Mesenchymal stem cell (in vitro differentiated cells and primary cell): ENCODE measurements around the gene EEF1AKMT3.
A peak's percentile ranks its signal among the peaks of the same experiment; 100 is the strongest.

Source experiments
- DNase-seq: peaks from one replicate; pipeline ENCODE4 v3.0.0-alpha.2; 2013
- H2AFZ ChIP-seq: one replicate; pipeline ENCODE4 v1.6.1; 2013; ENCODE audit warnings: low read depth, mild to moderate bottlenecking, control low read depth, inconsistent platforms, low read length, moderate library complexity
- H2AK5ac ChIP-seq: 2 replicates; pipeline ENCODE4 v1.6.1; 2013; ENCODE audit warnings: low read length, moderate library complexity, mild to moderate bottlenecking, inconsistent platforms; ENCODE audit not compliant: severe bottlenecking
- H2BK120ac ChIP-seq: one replicate; pipeline ENCODE4 v1.6.1; 2013; ENCODE audit warnings: low read depth, mild to moderate bottlenecking, inconsistent platforms, low read length, moderate library complexity
- H2BK12ac ChIP-seq, 2 experiments: one replicate each; pipeline ENCODE4 v1.6.1; 2013; ENCODE audit warnings: inconsistent platforms in 2 of 2, low read length in 2 of 2, mild to moderate bottlenecking in 2 of 2, moderate library complexity in 2 of 2, control low read depth in 1 of 2
- H2BK15ac ChIP-seq: one replicate; pipeline ENCODE4 v1.6.1; 2013; ENCODE audit warnings: mild to moderate bottlenecking, low read depth, inconsistent platforms; ENCODE audit not compliant: poor library complexity, severe bottlenecking
- H2BK5ac ChIP-seq: 2 replicates; pipeline ENCODE4 v1.6.1; 2013; ENCODE audit warnings: low read depth, mild to moderate bottlenecking, low read length, control low read depth, inconsistent platforms; ENCODE audit not compliant: poor library complexity, severe bottlenecking
- H3K14ac ChIP-seq, 2 experiments: one replicate each; pipeline ENCODE4 v1.6.1; 2013; ENCODE audit warnings: inconsistent platforms in 2 of 2, low read length in 2 of 2, control low read depth in 1 of 2, mild to moderate bottlenecking in 1 of 2, moderate library complexity in 1 of 2
- H3K18ac ChIP-seq, 2 experiments: one replicate each; pipeline ENCODE4 v1.6.1; 2013; ENCODE audit warnings: inconsistent platforms in 2 of 2, low read length in 2 of 2, control low read depth in 1 of 2, low read depth in 1 of 2, mild to moderate bottlenecking in 1 of 2
- H3K23ac ChIP-seq, 2 experiments: one replicate each; pipeline ENCODE4 v1.6.1; 2013; ENCODE audit warnings: inconsistent platforms in 2 of 2, low read length in 2 of 2, mild to moderate bottlenecking in 2 of 2, moderate library complexity in 2 of 2, control low read depth in 1 of 2
- H3K27ac ChIP-seq: 2 replicates; pipeline ENCODE4 v1.5.1; 2013; ENCODE audit warnings: mild to moderate bottlenecking, moderate library complexity, low read length, control low read depth, inconsistent platforms; ENCODE audit not compliant: poor library complexity, severe bottlenecking
- H3K27me3 ChIP-seq, 2 experiments: 2 replicates each; pipeline versions ENCODE4 v1.6.1 to v1.7.0; 2013; ENCODE audit warnings: low read length in 2 of 2, mild to moderate bottlenecking in 2 of 2, moderate library complexity in 2 of 2, control low read depth in 1 of 2, inconsistent platforms in 1 of 2; ENCODE audit not compliant: control insufficient read depth in 1 of 2, insufficient read depth in 1 of 2
- H3K36me3 ChIP-seq, 2 experiments: 2 replicates each; pipeline versions ENCODE4 v1.6.1 to v1.7.0; 2013; ENCODE audit warnings: low read length in 2 of 2, control low read depth in 1 of 2, inconsistent platforms in 1 of 2, low read depth in 1 of 2, mild to moderate bottlenecking in 1 of 2; ENCODE audit not compliant: insufficient read depth in 2 of 2, control insufficient read depth in 1 of 2
- H3K4ac ChIP-seq, 2 experiments: one replicate each; pipeline ENCODE4 v1.6.1; 2013; ENCODE audit warnings: inconsistent platforms in 2 of 2, low read length in 2 of 2, mild to moderate bottlenecking in 2 of 2, moderate library complexity in 2 of 2, control low read depth in 1 of 2, low read depth in 1 of 2
- H3K4me1 ChIP-seq: 2 replicates; pipeline ENCODE4 v1.6.1; 2013; ENCODE audit warnings: low read depth, low read length, control low read depth; ENCODE audit not compliant: control insufficient read depth, insufficient read depth
- H3K4me2 ChIP-seq: 2 replicates; pipeline ENCODE4 v1.6.1; 2013; ENCODE audit warnings: low read length, mild to moderate bottlenecking, inconsistent platforms; ENCODE audit not compliant: poor library complexity, severe bottlenecking
- H3K4me3 ChIP-seq, 2 experiments: 2 replicates each; pipeline versions ENCODE4 v1.5.1 to v1.7.0; 2013; ENCODE audit warnings: low read length in 2 of 2, mild to moderate bottlenecking in 2 of 2, control low read depth in 1 of 2, low read depth in 1 of 2; ENCODE audit not compliant: insufficient read depth in 1 of 2
- H3K79me1 ChIP-seq: replicated peaks from 2 replicates; pipeline ENCODE4 v1.6.1; 2013; ENCODE audit warnings: mild to moderate bottlenecking, control low read depth, low read length, inconsistent platforms; ENCODE audit not compliant: poor library complexity, severe bottlenecking
- H3K9ac ChIP-seq: 2 replicates; pipeline ENCODE4 v1.7.0; 2013; ENCODE audit warnings: mild to moderate bottlenecking, low read length, moderate library complexity
- H3K9me3 ChIP-seq: 2 replicates; pipeline ENCODE4 v1.7.0; 2013; ENCODE audit warnings: mild to moderate bottlenecking, low read length; ENCODE audit not compliant: control insufficient read depth
- H4K8ac ChIP-seq: one replicate; pipeline ENCODE4 v1.6.1; 2013; ENCODE audit warnings: inconsistent platforms, mild to moderate bottlenecking, low read length, moderate library complexity
- H4K91ac ChIP-seq: one replicate; pipeline ENCODE4 v1.6.1; 2013; ENCODE audit warnings: mild to moderate bottlenecking, low read length, inconsistent platforms
- WGBS: methylation state at CpG from one replicate; pipeline ENCODE4 v1.1.7; 2013; ENCODE audit warnings: mixed read lengths; 5-methylcytosine and 5-hydroxymethylcytosine counted together

Gene EEF1AKMT3

DNA sequence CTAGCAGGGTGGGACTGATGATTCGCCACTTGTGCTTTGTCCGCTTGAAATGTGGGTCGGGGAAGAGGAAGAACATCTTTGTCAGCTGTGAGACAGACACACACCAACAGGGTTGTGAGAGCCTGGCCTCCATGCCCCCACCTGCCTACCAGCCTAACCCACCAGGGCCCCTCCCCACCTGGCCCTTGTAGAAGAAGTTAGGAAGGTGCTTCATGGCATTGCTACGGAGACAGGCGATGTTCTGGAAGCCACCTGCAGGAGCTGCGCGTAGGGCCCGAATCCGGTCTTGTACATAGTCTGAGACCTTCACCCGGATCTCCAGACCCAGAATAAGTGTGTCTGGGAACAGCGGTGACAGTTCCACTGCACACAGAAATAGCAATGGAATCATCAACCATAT, 2.8 kb upstream of the EEF1AKMT3 start:
- no peak overlapping the region for H4K8ac ChIP-seq
- 99% methylated on average over 11 of the region's 11 CpGs for WGBS
- H3K4me2 ChIP-seq: no peak overlapping the region
- no peak overlapping the region for H3K18ac ChIP-seq
- H2BK15ac ChIP-seq: no peak overlapping the region
- no peaks in the 10 kb centered on the region for H3K9me3 ChIP-seq
- H2AK5ac ChIP-seq: no peak overlapping the region
- H2AFZ ChIP-seq: no peak overlapping the region
- H3K27me3 ChIP-seq: peaks cover 31 to 33% of the 10 kb centered on the region in 2 experiments
- H3K79me1 ChIP-seq: peaks cover 14% of the 10 kb centered on the region
- no peak for DNase-seq
- no peak overlapping the region for H3K4me3 ChIP-seq
- H3K9ac ChIP-seq: no peak overlapping the region
- no peak overlapping the region for H3K4ac ChIP-seq
- no peak overlapping the region for H3K27ac ChIP-seq
- H4K91ac ChIP-seq: no peak overlapping the region
- peaks cover 21 to 33% of the 10 kb centered on the region in 2 experiments for H3K36me3 ChIP-seq
- no peak overlapping the region for H2BK5ac ChIP-seq
- no peak overlapping the region for H3K23ac ChIP-seq
- H3K4me1 ChIP-seq: peaks cover 34% of the 10 kb centered on the region
- no peak overlapping the region for H2BK120ac ChIP-seq
- no peak overlapping the region for H3K14ac ChIP-seq
- no peak overlapping the region for H2BK12ac ChIP-seq

DNA sequence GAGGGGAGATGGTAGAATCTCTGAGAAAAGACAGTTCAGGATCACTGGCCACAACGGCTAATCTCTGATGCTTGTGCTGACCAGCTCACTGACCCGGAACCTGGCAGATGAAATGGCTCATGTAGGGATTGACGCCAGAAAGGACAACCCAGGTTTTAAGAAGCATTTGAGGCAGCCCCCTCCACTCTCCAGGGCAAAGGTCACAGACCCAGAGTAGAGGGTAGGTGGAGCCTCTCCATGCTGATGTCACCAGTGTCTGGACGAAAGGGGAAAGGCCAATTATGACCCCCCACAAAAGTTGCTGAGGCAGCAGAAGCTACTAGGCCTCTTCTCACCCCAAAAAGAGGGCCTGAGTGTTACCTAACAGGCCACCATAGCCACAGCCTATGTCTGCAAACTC, 1.7 kb upstream of the EEF1AKMT3 start:
- Histone ChIP-seq H3K9me3 (no peaks in the 10 kb centered on the region), H3K14ac (no peak overlapping the region), H3K4me3 (peak overlapping the region in 1 of 2 experiments; percentile 98), H3K27me3 (peaks cover 19 to 21% of the 10 kb centered on the region in 2 experiments), H2BK15ac (no peak overlapping the region), H3K23ac (no peak overlapping the region), H3K4me2 (no peak overlapping the region), H2AFZ (no peak overlapping the region), H3K9ac (peak overlapping the region; percentile 95), H3K4ac (no peak overlapping the region), H2BK120ac (no peak overlapping the region), H2BK5ac (no peak overlapping the region), H3K18ac (no peak overlapping the region), H4K91ac (no peak overlapping the region), H2BK12ac (no peak overlapping the region), H4K8ac (no peak overlapping the region), H3K36me3 (peaks cover 25 to 41% of the 10 kb centered on the region in 2 experiments), H3K4me1 (peaks cover 23% of the 10 kb centered on the region), H3K27ac (no peak overlapping the region), H2AK5ac (no peak overlapping the region), H3K79me1 (peaks cover 15% of the 10 kb centered on the region)
- no peak for DNase-seq
- WGBS: 80% methylated on average over 4 of the region's 4 CpGs

DNA sequence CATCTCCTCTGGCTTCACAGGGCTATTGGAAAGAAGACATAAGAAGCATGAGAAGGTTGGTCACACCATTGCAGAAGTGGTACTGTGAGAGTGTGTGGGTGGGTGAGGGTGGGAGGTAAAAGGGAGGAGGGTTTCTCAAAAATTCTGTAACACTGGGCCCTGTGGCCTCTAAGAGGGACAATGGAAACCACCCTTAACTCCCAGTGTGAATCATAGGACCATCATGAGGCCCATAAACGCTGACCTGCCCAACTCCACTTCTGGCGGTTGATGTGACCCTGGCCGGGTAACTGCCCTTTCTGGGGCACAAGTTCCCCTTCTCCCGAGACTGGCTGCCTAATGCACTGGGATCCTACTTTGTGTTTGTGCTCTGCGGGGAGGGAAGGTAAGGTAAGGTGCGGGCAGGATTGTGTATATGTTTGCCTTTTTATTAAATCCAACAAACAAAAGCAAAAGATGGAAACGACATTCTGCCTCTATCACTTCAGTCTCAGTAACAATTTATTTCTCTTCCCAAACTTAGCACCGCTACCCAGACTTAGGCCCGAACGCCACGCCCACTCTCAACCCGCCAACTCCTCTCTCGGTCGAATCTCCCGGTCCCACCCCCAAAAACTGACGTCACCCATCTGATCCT, 1.1 kb upstream of the EEF1AKMT3 start:
- Histone ChIP-seq H2AK5ac (no peak overlapping the region), H3K27ac (peak overlapping the region; percentile 67), H3K18ac (peak overlapping the region in 1 of 2 experiments; percentile 61), H3K36me3 (peaks cover 25 to 47% of the 10 kb centered on the region in 2 experiments), H2BK12ac (no peak overlapping the region), H2BK5ac (no peak overlapping the region), H4K91ac (no peak overlapping the region), H3K4me2 (peak overlapping the region; percentile 99), H3K27me3 (peaks cover 13 to 15% of the 10 kb centered on the region in 2 experiments), H3K23ac (peak overlapping the region in 1 of 2 experiments; percentile 14), H4K8ac (peak overlapping the region; percentile 62), H3K9ac (peak overlapping the region; percentile 95), H3K14ac (no peak overlapping the region), H3K4ac (no peak overlapping the region), H3K79me1 (peaks cover 15% of the 10 kb centered on the region), H3K9me3 (no peaks in the 10 kb centered on the region), H2AFZ (peak overlapping the region; percentile 74), H3K4me3 (peak overlapping the region; percentile 70 to 98), H2BK120ac (no peak overlapping the region), H3K4me1 (peaks cover 19% of the 10 kb centered on the region), H2BK15ac (no peak overlapping the region)
- 2% methylated on average over 14 of the region's 16 CpGs for WGBS
- DNase-seq: peak; percentile 94

DNA sequence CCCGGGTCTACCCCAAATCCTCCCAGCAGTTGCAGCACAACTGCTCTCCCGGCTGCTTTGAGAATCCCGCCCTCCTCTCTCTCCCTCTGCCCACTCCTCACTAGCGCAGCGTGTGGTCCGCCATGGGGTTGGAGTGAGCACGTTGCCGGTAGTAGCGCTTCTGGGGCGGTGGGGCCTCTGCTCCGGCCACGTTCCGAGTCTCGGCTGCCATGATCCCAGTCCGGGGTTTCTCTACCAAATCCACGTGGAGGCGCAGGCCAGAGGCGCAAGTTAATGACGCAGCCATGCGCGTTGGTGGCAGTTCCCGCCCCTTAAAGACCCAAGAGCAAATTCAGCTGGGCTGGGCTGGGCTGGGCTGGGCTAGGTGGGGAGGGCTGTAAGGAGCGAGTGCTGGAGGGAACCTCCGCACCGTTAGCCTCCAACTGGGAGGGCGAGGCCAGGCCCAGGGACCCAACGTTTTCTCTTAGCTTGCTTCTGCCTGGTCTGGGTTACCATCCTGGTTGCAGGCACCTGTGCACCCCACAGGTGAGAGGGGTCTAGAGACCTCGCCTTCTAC, 463 bp upstream of the EEF1AKMT3 start, which contains the start of gene METTL1:
Gene METTL1 (minus strand): TSS at position 233 of the 556 bp plus-strand sequence. CDS start 22 bp downstream, at position 211.
- Histone ChIP-seq H3K79me1 (peaks cover 15% of the 10 kb centered on the region), H3K4me3 (peak within 1 kb of the TSS; percentile 70 to 98), H2AK5ac (no peak within 1 kb of the TSS), H3K27me3 (peaks cover 7 to 9% of the 10 kb centered on the region in 2 experiments), H4K8ac (peak within 1 kb of the TSS; percentile 73), H3K4ac (peak within 1 kb of the TSS; percentile 39 to 97), H2BK12ac (peak within 1 kb of the TSS; percentile 23 to 91), H4K91ac (peak within 1 kb of the TSS; percentile 91), H3K4me1 (peaks cover 13% of the 10 kb centered on the region), H3K9me3 (no peaks in the 10 kb centered on the region), H3K14ac (peak within 1 kb of the TSS in 1 of 2 experiments; percentile 46), H2BK15ac (peak within 1 kb of the TSS; percentile 30), H3K18ac (peak within 1 kb of the TSS; percentile 68 to 99), H3K23ac (peak within 1 kb of the TSS in 1 of 2 experiments; percentile 23), H2BK120ac (no peak within 1 kb of the TSS), H3K27ac (peak within 1 kb of the TSS; percentile 89), H3K9ac (peak within 1 kb of the TSS; percentile 95), H2BK5ac (no peak within 1 kb of the TSS), H3K4me2 (peak within 1 kb of the TSS; percentile 99), H2AFZ (peak within 1 kb of the TSS; percentile 74), H3K36me3 (peaks cover 25 to 50% of the 10 kb centered on the region in 2 experiments)
- peak; percentile 98 for DNase-seq
- WGBS: under 1% methylated on average over 23 of the region's 28 CpGs
